Epithelial cell of esophagus (primary cell): ENCODE results near the gene ATP1A1.

Experiments used
- DNase-seq: peaks from one replicate; pipeline ENCODE4 v3.0.0; 2010; ENCODE audit warnings: low read depth
- H3K4me3 ChIP-seq: 2 replicates; pipeline ENCODE4 v1.5.1; 2011; ENCODE audit warnings: mild to moderate bottlenecking, low read length, control low read depth
- TF ChIP-seq, protein P1 (sequence below): IDR thresholded peaks from 2 replicates; pipeline ENCODE4 v1.5.1; 2011; ENCODE audit warnings: low read depth, mild to moderate bottlenecking, low read length, control low read depth, inconsistent platforms; ENCODE audit not compliant: insufficient read depth; ENCODE audit errors: missing control alignments

ATP1A1 gene

DNA sequence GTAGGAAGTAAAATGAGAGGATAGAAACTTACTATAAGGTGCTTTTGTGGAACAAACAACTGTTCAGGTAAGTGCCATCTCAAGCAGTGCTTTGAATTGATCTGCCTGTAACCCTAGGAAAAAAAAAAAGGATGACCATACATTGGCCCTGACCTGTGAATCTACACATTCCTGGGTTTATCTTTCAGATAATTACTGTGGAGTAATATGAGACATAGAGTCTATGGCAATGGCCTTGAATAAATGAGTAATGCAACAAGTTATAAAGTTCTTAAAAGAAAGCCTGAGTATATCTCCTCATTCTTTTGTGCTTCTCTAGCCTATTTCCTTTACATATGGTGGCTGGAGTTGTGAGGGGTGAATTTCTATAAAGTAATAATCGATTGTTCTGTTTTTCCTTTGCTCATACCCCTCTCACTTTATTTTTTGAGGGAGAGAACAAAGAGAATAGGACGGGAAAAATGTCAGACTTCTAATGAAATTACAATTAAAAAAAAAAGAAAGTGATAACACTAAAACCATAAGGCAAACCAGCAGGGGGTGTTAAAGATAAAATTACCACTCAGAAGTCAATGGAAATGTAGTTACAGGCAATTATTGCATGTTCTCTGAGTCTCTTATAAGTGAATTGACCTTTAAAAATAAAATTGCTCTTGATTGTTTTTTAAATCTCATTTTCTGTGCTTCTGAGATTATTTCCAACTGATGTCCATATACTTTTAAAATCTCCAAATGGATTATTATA is 12.4 kb upstream of the ATP1A1 start:
- DNase-seq, result peak; percentile 40
- H3K4me3 ChIP-seq, result no peak overlapping the region
- TF ChIP-seq, protein P1, sequence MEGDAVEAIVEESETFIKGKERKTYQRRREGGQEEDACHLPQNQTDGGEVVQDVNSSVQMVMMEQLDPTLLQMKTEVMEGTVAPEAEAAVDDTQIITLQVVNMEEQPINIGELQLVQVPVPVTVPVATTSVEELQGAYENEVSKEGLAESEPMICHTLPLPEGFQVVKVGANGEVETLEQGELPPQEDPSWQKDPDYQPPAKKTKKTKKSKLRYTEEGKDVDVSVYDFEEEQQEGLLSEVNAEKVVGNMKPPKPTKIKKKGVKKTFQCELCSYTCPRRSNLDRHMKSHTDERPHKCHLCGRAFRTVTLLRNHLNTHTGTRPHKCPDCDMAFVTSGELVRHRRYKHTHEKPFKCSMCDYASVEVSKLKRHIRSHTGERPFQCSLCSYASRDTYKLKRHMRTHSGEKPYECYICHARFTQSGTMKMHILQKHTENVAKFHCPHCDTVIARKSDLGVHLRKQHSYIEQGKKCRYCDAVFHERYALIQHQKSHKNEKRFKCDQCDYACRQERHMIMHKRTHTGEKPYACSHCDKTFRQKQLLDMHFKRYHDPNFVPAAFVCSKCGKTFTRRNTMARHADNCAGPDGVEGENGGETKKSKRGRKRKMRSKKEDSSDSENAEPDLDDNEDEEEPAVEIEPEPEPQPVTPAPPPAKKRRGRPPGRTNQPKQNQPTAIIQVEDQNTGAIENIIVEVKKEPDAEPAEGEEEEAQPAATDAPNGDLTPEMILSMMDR, result peak; percentile 18

DNA sequence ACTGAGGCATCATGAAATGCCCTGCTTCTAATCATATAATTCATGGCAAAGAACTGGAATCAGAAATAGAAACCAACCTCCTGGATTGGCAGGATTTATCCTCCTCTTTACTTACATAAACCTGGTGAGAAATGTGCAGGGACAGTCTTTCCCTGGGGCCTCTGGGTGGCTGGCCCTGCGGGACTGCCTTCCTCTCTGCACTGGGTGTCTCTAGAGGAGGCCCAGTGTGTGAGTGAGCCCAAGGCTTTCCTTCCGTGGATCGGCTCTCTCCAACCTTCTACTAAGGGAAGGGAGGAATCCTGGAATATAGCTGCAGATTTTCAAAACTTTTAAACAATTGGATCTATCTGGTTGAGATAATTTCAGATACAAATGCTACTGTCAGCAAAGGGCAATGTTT is 11.4 kb upstream of the ATP1A1 start:
- no peak overlapping the region for H3K4me3 ChIP-seq
- TF ChIP-seq, protein P1, result no peak
- no peak for DNase-seq

- TF ChIP-seq, protein P1, result no peak
- H3K4me3 ChIP-seq, result no peak overlapping the region
- no peak for DNase-seq
These were observed 11.0 kb upstream of the ATP1A1 start for GRCh38 chr1:116362050-116362449.

GRCh38 chr1:116365353-116365780 is 7.7 kb upstream of the ATP1A1 start:
- DNase-seq, result no peak
- H3K4me3 ChIP-seq, result no peak overlapping the region
- TF ChIP-seq, protein P1, result no peak

GRCh38 chr1:116365857-116366256 is 7.2 kb upstream of the ATP1A1 start:
- TF ChIP-seq, protein P1, result no peak
- DNase-seq, result no peak

GRCh38 chr1:116367256-116367945 is 5.6 kb upstream of the ATP1A1 start:
- DNase-seq, result no peak
- TF ChIP-seq, protein P1, result no peak
- no peak overlapping the region for H3K4me3 ChIP-seq

More at GRCh38 chr1:116365857-116366256, 7.2 kb upstream of the ATP1A1 start:
- H3K4me3 ChIP-seq, result no peak overlapping the region

- DNase-seq, result no peak
- H3K4me3 ChIP-seq, result no peak overlapping the region
- TF ChIP-seq, protein P1, result no peak
These were observed 4.8 kb upstream of the ATP1A1 start for GRCh38 chr1:116368241-116368640.
